Measurements from ENCODE around the gene MYOF.
"Not testable (repeated sequence)": the region's sequence is repeated elsewhere in the genome, so short reads cannot be mapped to it uniquely, and the experiment has no call there.

The MYOF gene

DNA sequence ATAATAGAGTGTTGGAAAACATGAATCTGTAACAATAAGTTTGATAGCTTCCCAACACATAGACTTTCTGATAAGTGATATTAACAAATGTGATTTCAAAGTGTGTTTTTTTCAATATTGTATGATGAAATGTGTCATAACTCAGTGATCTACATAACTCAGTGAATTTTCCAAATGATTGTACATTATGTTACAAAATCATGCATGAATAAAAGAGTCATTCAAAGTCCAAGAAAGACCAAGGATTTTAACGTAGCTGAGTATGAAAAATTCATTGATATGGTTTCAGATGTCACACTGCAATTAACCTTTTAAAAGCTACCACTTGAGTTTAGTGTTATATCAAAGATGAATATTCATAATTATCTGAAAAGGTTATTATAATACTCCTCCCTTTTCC is 111.2 kb downstream of the MYOF start:
- H3K4me3 ChIP-seq (ENCODE audit: low read depth, low read length): no peak overlapping the region
- TF ChIP-seq, protein P1, sequence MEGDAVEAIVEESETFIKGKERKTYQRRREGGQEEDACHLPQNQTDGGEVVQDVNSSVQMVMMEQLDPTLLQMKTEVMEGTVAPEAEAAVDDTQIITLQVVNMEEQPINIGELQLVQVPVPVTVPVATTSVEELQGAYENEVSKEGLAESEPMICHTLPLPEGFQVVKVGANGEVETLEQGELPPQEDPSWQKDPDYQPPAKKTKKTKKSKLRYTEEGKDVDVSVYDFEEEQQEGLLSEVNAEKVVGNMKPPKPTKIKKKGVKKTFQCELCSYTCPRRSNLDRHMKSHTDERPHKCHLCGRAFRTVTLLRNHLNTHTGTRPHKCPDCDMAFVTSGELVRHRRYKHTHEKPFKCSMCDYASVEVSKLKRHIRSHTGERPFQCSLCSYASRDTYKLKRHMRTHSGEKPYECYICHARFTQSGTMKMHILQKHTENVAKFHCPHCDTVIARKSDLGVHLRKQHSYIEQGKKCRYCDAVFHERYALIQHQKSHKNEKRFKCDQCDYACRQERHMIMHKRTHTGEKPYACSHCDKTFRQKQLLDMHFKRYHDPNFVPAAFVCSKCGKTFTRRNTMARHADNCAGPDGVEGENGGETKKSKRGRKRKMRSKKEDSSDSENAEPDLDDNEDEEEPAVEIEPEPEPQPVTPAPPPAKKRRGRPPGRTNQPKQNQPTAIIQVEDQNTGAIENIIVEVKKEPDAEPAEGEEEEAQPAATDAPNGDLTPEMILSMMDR (IDR thresholded peaks at IDR 0.05; ENCODE audit: low read depth, low read length, missing control alignments): no peak
- no peak for DNase-seq (ENCODE audit: low read depth)

DNA sequence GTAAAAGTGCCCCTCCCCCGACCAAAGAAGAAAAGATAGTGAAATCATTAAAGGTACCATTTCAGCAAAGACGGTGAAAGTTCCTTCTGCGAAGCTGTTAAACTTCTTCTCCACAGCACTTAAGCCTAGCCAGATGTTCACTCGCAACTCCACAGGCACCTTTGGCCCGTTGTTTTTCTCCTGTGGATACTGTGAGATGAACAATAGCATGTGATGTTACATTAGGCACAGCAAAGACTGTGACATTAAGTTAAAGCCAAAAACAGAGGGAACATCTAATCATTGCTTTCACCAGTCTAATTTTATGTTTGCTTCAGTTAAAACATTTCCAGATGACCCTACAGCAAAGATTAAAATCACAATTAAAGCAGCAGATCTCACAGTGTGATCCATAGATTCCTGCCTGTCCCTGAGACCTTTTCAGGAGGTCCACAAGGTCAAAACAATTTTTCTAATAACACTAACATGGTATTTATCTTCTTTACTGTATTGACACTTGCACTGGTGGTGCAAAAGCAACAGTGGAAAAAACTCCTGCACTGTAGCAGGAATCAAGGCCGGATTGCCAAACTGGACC is 112.5 kb downstream of the MYOF start:
- TF ChIP-seq, protein P1 (IDR thresholded peaks at IDR 0.05; ENCODE audit: low read depth, low read length, missing control alignments): no peak
- no peak overlapping the region for H3K4me3 ChIP-seq (ENCODE audit: low read depth, low read length)
- no peak for DNase-seq (ENCODE audit: low read depth)

DNA sequence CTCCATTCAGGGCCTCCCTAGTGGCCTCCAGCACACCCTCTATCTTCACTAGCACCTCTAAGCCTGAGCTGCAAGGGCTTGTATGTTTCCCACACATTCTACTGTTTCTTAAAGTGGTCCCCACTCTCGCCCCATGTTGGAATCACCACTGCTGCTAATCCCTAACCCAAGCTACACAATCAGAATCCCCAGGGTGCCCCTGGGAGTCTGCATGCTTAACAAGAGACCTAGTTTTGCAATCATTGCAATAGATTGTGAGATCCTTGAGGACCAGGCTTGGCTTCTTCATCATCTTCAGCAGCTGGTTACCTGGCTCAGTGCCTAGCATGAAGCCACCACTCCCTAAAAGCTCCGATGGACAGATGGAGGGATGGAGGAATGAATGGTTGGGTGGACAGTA is 113.9 kb downstream of the MYOF start:
- no peak for DNase-seq (ENCODE audit: low read depth)
- TF ChIP-seq, protein P1 (IDR thresholded peaks at IDR 0.05; ENCODE audit: low read depth, low read length, missing control alignments): no peak
- H3K4me3 ChIP-seq (ENCODE audit: low read depth, low read length): no peak overlapping the region

DNA sequence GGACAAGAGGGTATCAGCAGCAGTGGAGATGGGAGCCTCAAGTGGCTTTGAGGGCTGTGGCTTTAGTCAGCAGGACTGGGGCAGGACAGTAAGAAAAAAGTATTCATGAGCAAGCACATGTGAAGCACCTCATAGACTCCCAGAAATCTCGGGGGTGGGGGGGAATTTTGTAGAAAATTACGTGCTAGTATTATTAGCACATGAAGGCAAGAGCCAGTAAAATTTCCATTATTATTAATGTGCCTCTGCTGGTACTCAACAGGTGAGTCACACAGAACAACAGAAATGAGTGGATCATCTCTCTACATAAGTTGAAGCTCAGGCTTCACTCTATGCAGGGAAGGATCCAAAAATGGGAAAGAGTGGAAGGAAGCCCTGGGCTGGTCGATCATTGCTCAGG is 114.5 kb downstream of the MYOF start:
- H3K4me3 ChIP-seq (ENCODE audit: low read depth, low read length): no peak overlapping the region
- TF ChIP-seq, protein P1 (IDR thresholded peaks at IDR 0.05; ENCODE audit: low read depth, low read length, missing control alignments): no peak
- no peak for DNase-seq (ENCODE audit: low read depth)

DNA sequence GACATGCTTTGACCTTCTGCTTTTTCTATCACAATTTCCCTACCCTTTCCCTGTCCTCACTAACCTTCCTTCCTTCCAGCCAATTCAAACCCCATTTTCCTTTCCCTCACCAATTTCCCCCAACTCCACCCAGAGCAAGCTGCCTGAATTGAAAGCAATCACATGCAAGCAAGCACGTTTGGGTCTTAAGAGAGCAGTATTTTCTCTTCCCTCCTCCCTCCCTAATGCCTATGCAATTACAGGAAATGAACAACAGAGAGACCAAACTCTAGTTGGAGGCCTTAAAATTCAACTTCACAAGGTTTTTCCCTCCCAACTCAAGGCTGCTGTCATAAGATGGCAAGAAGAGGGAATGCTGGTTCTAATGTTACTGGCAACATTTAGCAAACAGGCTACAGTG is 117.2 kb downstream of the MYOF start:
- no peak overlapping the region for H3K4me3 ChIP-seq (ENCODE audit: low read depth, low read length)
- TF ChIP-seq, protein P1 (IDR thresholded peaks at IDR 0.05; ENCODE audit: low read depth, low read length, missing control alignments): no peak
- DNase-seq (ENCODE audit: low read depth): no peak

DNA sequence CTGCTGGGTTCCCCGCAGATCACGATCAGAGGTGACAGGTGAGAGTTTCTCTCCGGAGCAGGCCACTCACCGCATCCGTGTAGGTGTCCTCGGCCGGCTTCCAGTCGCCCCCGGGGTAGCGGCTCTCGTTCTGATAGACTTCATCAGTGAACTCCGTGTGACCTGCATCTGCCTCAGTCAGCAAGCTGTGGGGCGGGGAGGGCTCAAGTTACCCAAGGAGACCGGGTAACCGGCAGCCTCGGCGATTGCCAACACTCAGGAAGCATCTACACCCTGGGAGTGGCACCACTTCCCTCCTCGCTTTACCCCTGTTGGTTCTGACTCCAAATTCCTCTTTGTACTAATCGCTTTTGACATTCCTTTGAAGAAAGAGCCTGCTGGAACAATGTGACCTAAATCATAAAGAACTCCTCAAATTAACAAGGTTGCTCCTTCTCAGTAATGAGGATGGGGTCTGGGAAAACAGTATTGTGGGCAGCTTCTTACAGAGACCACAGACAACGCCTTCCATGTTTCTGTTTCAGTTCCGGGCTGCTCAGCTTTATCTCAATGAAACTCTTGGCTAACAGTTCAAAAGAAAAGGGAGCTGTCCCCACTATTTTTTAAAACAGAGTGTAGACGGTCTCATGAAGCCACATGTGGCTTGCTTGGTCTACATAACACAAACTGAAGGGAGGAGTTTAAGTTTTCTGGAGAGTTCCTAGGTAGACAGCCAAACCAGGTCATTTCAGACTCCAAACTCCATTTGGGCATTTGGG is 118.1 kb downstream of the MYOF start:
- DNase-seq (ENCODE audit: low read depth): no peak
- no peak overlapping the region for H3K4me3 ChIP-seq (ENCODE audit: low read depth, low read length)
- TF ChIP-seq, protein P1 (IDR thresholded peaks at IDR 0.05; ENCODE audit: low read depth, low read length, missing control alignments): no peak

DNA sequence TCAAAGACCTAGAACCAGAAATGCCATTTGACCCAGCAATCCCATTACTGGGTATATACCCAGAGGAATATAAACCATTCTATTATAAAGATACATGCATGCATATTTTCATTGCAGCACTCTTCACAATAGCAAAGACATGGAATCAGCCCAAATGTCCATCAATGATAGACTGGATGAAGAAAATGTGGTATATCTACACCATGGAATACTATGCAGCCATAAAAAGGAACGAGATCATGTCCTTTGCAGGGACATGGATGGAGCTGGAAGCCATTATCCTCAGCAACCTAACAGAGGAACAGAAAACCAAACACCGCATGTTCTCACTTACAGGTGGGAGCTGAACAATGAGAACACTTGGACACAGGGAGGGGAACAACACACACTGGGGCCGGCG is 123.7 kb downstream of the MYOF start:
- not testable (repeated sequence) for DNase-seq (ENCODE audit: low read depth); H3K4me3 ChIP-seq (ENCODE audit: low read depth, low read length)
